ENCODE data around the gene GATA3. TPM values are rescaled to one million over a fixed set of nuclear protein-coding genes. Genes with fewer than 3 reads are reported as not detected.

The GATA3 gene
- total RNA-seq, 1 experiment from 2014 or later = 5.9 TPM

GRCh38 chr10:8092428-8092827 is 37.9 kb downstream of the GATA3 start:
- in situ Hi-C loops (cut with HindIII; ENCODE audit: low pct_unique_long_range_greater_than_20kb, low sequenced_read_pairs) (no loop called here), intact Hi-C loops (cut with micrococcal nuclease; ENCODE audit: unreplicated experiment) (no loop called here)
- H3K27me3 ChIP-seq (ENCODE audit: control insufficient read depth, insufficient read depth, low read length) = no peaks in the 10 kb centered on the region
- H3K9me3 ChIP-seq (ENCODE audit: control insufficient read depth, insufficient read depth, low read depth, low read length) = no peaks in the 10 kb centered on the region
- ATAC-seq = no peak
- DNase-seq (ENCODE audit: low read depth, low spot score) = no peak
- no TSS peak for BruUV-seq (replicated peaks)
- no peaks in the 10 kb centered on the region for H3K4me1 ChIP-seq (ENCODE audit: control insufficient read depth, insufficient read depth, low read length)
- ChIA-PET CTCF (no interaction called here), POLR2A (no interaction called here)
- no peaks in the 10 kb centered on the region for H3K36me3 ChIP-seq (ENCODE audit: control insufficient read depth, insufficient read depth, low read length)
- H3K4me3 ChIP-seq (ENCODE audit: low read depth in 2 of 2, low read length in 2 of 2) = no peak overlapping the region
- no peak overlapping the region for H3K27ac ChIP-seq (ENCODE audit: low read length)
- TF ChIP-seq TCF7L2 (IDR thresholded peaks at IDR 0.05; ENCODE audit: low read depth, low read length) (no peak), REST (IDR thresholded peaks at IDR 0.05; ENCODE audit: insufficient read depth in 1 of 2, low read depth in 2 of 2, low read length in 1 of 2) (no peak)

DNA sequence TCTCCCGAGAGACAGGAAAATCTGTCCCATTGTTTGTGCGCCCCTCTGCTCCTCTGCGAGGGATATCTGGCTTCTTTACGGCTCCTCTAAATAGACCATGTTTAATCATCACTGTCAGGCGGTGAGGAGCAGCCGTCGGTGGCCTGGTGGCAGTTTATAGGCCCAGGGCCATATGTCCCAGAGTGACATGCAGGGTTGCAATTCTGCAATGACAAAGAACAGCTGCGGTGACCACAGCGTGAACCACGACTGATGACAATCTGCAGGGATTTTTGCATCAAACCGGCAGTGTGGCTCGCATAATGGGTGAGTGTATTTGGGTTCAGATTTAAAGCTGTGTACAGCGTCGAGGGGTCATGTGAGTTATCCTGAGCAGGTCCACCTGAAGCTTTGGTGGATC is 41.5 kb downstream of the GATA3 start:
- Histone ChIP-seq H3K4me1 (ENCODE audit: control insufficient read depth, insufficient read depth, low read length) (no peaks in the 10 kb centered on the region), H3K27ac (ENCODE audit: low read length) (no peak overlapping the region), H3K27me3 (ENCODE audit: control insufficient read depth, insufficient read depth, low read length) (no peaks in the 10 kb centered on the region), H3K36me3 (ENCODE audit: control insufficient read depth, insufficient read depth, low read length) (no peaks in the 10 kb centered on the region), H3K9me3 (ENCODE audit: control insufficient read depth, insufficient read depth, low read depth, low read length) (no peaks in the 10 kb centered on the region), H3K4me3 (ENCODE audit: low read depth in 2 of 2, low read length in 2 of 2) (no peak overlapping the region)
- intact Hi-C loops (cut with micrococcal nuclease; ENCODE audit: unreplicated experiment) = no loop called here
- BruUV-seq (replicated peaks) = no TSS peak
- ChIA-PET POLR2A (no interaction called here), CTCF (interaction anchor here (0.7 kb wide), 1 partner anchor 46 kb away, joined by 3 read pairs; no protein-coding TSS in a partner anchor)
- DNase-seq (ENCODE audit: low read depth, low spot score) (no peak), ATAC-seq (no peak)
- TF ChIP-seq CTCF (IDR thresholded peaks at IDR 0.05) (no peak), REST (IDR thresholded peaks at IDR 0.05; ENCODE audit: insufficient read depth in 1 of 2, low read depth in 2 of 2, low read length in 1 of 2) (no peak), POLR2AphosphoS5 (IDR thresholded peaks at IDR 0.05; ENCODE audit: low read depth, low read length) (no peak), SIN3A (IDR thresholded peaks at IDR 0.05; ENCODE audit: borderline replicate concordance, insufficient read depth, low read depth, low read length) (no peak), TCF7L2 (IDR thresholded peaks at IDR 0.05; ENCODE audit: low read depth, low read length) (no peak)
- in situ Hi-C loops (cut with HindIII; ENCODE audit: low pct_unique_long_range_greater_than_20kb, low sequenced_read_pairs) = no loop called here
